Thoracic aorta (tissue), 2 donors: Measurements from ENCODE around the gene TUBA1C. TPM values are rescaled to one million over a fixed set of nuclear protein-coding genes. Genes with fewer than 3 reads are reported as not detected.
"Not testable (repeated sequence)": the region's sequence is repeated elsewhere in the genome, so short reads cannot be mapped to it uniquely, and the experiment has no call there.

Source experiments
- ATAC-seq: fragments of 150-250 bp; one replicate; pipeline ENCODE4 v1.8.0; 2017; ENCODE audit warnings: low read depth; ENCODE audit not compliant: insufficient number of reproducible peaks, low FRiP score
- DNase-seq: peaks from one replicate; pipeline ENCODE4 v3.0.0-alpha.2; 2020; ENCODE audit warnings: low spot score
- H3K27ac ChIP-seq, 2 donors: fragments of 200-600 bp; sonication (generic); 1 replicate in 1 of 2; 2 replicates in 1 of 2; pipeline ENCODE4 v1.5.1; 2016; ENCODE audit warnings: mild to moderate bottlenecking in 2 of 2, moderate library complexity in 2 of 2
- H3K27me3 ChIP-seq: fragments of 200-600 bp; sonication (generic); replicated peaks from 2 replicates; pipeline ENCODE4 v1.6.0; 2016; ENCODE audit warnings: mild to moderate bottlenecking; ENCODE audit not compliant: insufficient read depth
- H3K36me3 ChIP-seq: fragments of 200-600 bp; sonication (generic); one replicate; pipeline ENCODE4 v1.5.1; 2016
- H3K4me1 ChIP-seq, 2 donors: fragments of 200-600 bp; sonication (generic); 1 replicate in 1 of 2; 2 replicates in 1 of 2; pipeline versions ENCODE4 v1.5.1 to v1.6.0; 2016; ENCODE audit warnings: low read depth in 2 of 2, mild to moderate bottlenecking in 1 of 2; ENCODE audit not compliant: control insufficient read depth in 1 of 2
- H3K4me3 ChIP-seq: fragments of 200-600 bp; sonication (generic); 2 replicates; pipeline ENCODE4 v1.5.1; 2016; ENCODE audit warnings: mild to moderate bottlenecking
- H3K9me3 ChIP-seq: fragments of 200-600 bp; sonication (generic); 2 replicates; pipeline ENCODE4 v1.5.1; 2016
- total RNA-seq, 2 donors: library from RNA; depleted of rRNA; stranded (reverse); fragments of >200 nt; gene quantifications; one replicate each; pipeline versions ENCODE4 v1.1.0 to v1.2.3, GENCODE V29; 2016
- TF ChIP-seq, protein P1 (sequence below): fragments of 200-600 bp; sonication (generic); IDR thresholded peaks from one replicate; pipeline ENCODE4 v1.5.1; 2019; ENCODE audit warnings: antibody characterized with exemption

TUBA1C gene
- total RNA-seq, 2 donors from 2014 or later, result 239 to 277 TPM

DNA sequence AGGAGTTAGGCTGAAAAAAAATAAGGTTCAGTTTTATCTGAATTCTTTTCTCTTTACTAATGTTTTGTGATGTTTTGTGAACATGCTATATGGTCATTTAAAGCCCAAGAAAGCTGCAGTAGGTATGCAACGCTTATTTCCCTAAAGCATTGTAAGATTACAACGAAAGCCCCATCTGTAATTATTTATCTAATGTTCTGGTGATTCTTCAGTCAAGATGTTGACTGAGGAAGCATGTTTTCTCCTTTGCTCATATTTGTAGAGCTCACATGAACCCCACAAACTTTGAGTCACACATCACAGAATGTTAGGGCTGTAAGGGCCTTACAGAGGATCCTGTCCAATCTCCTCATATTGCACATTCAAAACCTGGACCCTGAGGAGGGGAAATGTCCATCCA is 3.2 kb upstream of the TUBA1C start:
- Histone ChIP-seq H3K4me1 (peaks cover 21 to 47% of the 10 kb centered on the region in 2 donors), H3K27ac (no peak overlapping the region), H3K4me3 (no peak overlapping the region), H3K36me3 (no peaks in the 10 kb centered on the region), H3K9me3 (no peaks in the 10 kb centered on the region), H3K27me3 (no peaks in the 10 kb centered on the region)
- ATAC-seq, result no peak
- TF ChIP-seq, protein P1, sequence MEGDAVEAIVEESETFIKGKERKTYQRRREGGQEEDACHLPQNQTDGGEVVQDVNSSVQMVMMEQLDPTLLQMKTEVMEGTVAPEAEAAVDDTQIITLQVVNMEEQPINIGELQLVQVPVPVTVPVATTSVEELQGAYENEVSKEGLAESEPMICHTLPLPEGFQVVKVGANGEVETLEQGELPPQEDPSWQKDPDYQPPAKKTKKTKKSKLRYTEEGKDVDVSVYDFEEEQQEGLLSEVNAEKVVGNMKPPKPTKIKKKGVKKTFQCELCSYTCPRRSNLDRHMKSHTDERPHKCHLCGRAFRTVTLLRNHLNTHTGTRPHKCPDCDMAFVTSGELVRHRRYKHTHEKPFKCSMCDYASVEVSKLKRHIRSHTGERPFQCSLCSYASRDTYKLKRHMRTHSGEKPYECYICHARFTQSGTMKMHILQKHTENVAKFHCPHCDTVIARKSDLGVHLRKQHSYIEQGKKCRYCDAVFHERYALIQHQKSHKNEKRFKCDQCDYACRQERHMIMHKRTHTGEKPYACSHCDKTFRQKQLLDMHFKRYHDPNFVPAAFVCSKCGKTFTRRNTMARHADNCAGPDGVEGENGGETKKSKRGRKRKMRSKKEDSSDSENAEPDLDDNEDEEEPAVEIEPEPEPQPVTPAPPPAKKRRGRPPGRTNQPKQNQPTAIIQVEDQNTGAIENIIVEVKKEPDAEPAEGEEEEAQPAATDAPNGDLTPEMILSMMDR, result no peak
- no peak for DNase-seq

DNA sequence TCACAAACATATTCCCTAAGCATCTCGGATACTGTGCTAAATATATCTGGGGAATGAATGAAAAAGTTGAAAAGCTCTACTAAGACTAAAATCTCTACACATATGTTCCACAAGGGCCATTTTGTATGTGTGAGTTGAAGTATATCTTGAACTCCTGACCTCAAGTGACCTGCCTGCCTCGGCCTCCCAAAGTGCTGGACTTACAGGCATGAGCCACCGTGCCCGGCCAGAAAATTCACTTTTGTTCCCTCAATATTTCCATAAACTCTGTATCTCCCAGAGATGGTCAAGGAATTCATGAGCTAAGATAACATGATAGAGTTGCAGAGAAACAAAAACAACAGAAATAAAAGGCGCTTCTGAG is 1.5 kb upstream of the TUBA1C start:
- DNase-seq (no peak), ATAC-seq (no peak)
- TF ChIP-seq, protein P1, result no peak
- no peaks in the 10 kb centered on the region for H3K36me3 ChIP-seq
- no peaks in the 10 kb centered on the region for H3K9me3 ChIP-seq
- no peak overlapping the region for H3K4me3 ChIP-seq
- no peak overlapping the region for H3K27ac ChIP-seq
- peaks cover 35 to 64% of the 10 kb centered on the region in 2 donors for H3K4me1 ChIP-seq
- H3K27me3 ChIP-seq, result no peaks in the 10 kb centered on the region

DNA sequence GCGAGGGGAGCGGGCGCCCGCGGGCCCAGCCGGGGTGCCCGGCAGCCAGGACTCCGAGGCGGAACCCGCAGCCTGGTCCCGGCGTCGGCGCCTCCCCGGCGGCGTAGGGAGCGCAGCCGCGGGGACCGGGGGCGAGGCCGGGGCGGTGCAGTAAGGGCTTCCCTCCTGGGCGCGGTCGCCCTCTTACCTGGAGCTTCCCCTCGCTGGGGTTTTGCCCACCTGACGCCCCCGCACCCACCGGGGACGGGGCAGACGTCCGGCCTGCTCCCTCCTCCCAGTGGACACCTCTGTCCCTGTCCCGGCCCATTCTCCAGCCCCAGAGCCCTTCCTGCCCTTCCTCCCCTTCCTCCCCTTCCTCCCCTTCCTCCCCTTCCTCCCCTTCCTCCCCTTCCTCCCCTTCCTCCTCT is 413 bp upstream of the TUBA1C start:
- Histone ChIP-seq H3K9me3 (no peaks in the 10 kb centered on the region), H3K4me3 (peak overlapping the region; percentile 87), H3K27ac (peak overlapping the region; percentile 69 to 98), H3K27me3 (no peaks in the 10 kb centered on the region), H3K36me3 (peaks cover 2% of the 10 kb centered on the region), H3K4me1 (peaks cover 39 to 69% of the 10 kb centered on the region in 2 donors)
- ATAC-seq (no peak), DNase-seq (no peak)
- TF ChIP-seq, protein P1, result no peak

DNA sequence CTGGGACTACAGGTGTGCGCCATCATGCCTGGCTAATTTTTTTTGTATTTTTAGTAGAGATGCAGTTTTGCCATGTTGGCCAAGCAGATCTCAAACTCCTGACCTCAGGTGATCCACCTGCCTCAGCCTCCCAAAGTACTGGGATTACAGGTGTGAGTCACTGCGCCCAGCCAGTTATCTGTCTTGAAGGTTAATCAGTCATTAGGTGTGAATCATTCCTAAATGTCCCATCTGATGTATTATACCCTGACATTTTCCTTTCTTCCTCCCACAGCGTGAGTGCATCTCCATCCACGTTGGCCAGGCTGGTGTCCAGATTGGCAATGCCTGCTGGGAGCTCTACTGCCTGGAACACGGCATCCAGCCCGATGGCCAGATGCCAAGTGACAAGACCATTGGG is 4.3 kb downstream of the TUBA1C start:
- not testable (repeated sequence) for DNase-seq, ATAC-seq, H3K4me3 ChIP-seq, H3K27me3 ChIP-seq, H3K9me3 ChIP-seq
- H3K36me3 ChIP-seq, result peaks cover 39% of the 10 kb centered on the region
- H3K4me1 ChIP-seq, result peaks cover 25 to 40% of the 10 kb centered on the region in 2 donors
- H3K27ac ChIP-seq, result peak overlapping the region in 1 of 2 donors; percentile 29

DNA sequence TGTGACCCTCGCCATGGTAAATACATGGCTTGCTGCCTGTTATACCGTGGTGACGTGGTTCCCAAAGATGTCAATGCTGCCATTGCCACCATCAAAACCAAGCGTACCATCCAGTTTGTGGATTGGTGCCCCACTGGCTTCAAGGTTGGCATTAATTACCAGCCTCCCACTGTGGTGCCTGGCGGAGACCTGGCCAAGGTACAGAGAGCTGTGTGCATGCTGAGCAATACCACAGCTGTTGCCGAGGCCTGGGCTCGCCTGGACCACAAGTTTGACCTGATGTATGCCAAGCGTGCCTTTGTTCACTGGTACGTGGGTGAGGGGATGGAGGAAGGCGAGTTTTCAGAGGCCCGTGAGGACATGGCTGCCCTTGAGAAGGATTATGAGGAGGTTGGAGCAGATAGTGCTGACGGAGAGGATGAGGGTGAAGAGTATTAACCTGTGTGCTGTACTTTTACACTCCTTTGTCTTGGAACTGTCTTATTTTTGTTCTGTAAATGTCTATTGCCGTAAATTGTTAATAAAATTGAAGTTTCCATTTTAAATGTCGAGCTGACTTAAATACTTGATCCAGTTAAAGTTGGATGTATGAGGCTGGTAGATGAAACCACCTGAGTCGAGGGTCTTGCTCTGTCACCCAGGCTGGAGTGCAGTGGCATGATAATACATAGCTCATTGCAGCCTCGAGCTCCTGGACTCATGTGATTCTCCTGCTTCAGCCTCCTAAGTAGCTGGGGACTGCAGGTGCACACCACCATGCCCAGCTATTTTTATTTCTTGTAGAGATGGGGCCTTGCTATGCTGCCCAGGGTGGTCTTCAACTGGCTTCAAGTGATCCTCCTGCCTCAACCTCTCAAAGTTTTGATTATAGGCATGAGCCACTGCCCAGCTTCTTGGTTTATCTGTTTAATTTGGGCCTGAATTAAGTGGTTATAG is 8.2 kb downstream of the TUBA1C start:
- Histone ChIP-seq H3K4me3 (no peak overlapping the region), H3K27ac (no peak overlapping the region), H3K4me1 (peaks cover 9 to 14% of the 10 kb centered on the region in 2 donors), H3K36me3 (peaks cover 39% of the 10 kb centered on the region), H3K27me3 (no peaks in the 10 kb centered on the region), H3K9me3 (no peaks in the 10 kb centered on the region)
- DNase-seq, result no peak
- ATAC-seq, result no peak
- TF ChIP-seq, protein P1, result no peak
